Breast epithelium (tissue), 3 donors: ENCODE results near the gene SMCO2.

Source experiments
- CTCF ChIP-seq, 3 donors: fragments of 450-650 bp; IDR thresholded peaks; one replicate each; pipeline ENCODE4 v1.5.1; 2016 to 2017; ENCODE audit warnings: antibody characterized with exemption in 3 of 3, mild to moderate bottlenecking in 3 of 3, moderate library complexity in 3 of 3
- POLR2A ChIP-seq: fragments of 450-650 bp; IDR thresholded peaks from one replicate; pipeline ENCODE4 v1.6.1; 2016; ENCODE audit warnings: antibody characterized with exemption, mild to moderate bottlenecking, moderate library complexity
- POLR2AphosphoS5 ChIP-seq, 3 donors: sonication (generic); formaldehyde crosslinking; IDR thresholded peaks; one replicate each; pipeline ENCODE4 v1.6.1; 2017; ENCODE audit warnings: antibody characterized with exemption in 3 of 3

DNA sequence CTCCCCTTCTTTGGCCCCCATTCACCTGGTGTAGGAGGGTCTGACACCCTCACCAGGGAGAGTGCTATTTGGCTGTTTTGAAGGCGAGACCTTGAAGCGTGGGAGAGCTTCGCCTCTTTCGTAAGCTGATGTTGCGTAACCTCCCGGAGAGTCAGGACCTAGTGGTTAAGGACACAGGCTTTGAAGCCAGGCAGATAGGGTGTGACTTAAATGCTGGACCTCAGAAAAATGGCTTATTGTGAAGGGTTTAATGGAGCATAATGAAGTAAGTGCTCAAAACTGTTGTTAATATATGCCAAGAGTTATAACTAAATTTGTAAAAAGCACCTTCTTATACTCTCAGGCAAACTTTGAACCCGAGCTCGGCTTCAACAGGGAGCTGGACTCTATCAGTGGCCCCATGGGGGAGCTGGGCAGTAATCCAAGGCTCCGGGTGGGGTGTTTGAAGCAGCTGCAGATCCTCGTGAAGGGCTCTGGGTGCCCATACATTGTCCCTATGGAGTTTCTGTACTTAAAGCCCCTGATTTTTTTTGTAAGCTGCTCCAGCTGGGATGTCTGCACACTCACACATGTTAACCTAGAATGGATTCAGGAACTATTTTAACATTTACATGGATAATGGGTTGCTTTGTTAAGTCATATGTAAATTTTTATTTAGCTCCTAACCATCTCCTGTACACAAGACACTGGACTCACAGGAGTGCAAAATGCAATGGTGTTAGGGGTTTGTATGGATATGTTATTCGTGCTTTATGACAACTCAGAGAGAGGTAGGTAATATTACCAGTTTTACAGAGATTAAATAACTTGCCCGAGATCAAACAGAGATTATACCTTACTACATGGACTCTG lies 103.5 kb downstream of the SMCO2 start:
- TF ChIP-seq CTCF (IDR thresholded peaks at IDR 0.05) (no peak), POLR2AphosphoS5 (IDR thresholded peaks at IDR 0.05) (peak; percentile 82 to 96 (median 86)), POLR2A (no peak)
